GM06990 (cell line): ENCODE results near the gene HCN1.
"Not testable (repeated sequence)": the region's sequence is repeated elsewhere in the genome, so short reads cannot be mapped to it uniquely, and the experiment has no call there.

Source experiments
- DNase-seq: peaks from one replicate; pipeline ENCODE4 v3.0.0-alpha.2; 2011; ENCODE audit not compliant: insufficient read length; ENCODE audit errors: extremely low read depth
- H3K27me3 ChIP-seq: replicated peaks from 2 replicates; pipeline ENCODE4 v1.6.0; 2011; ENCODE audit warnings: low read length; ENCODE audit not compliant: control insufficient read depth, insufficient read depth
- H3K36me3 ChIP-seq: 2 replicates; pipeline ENCODE4 v1.5.1; 2011; ENCODE audit warnings: low read length; ENCODE audit not compliant: control insufficient read depth, insufficient read depth
- H3K4me3 ChIP-seq: replicated peaks from 2 replicates; pipeline ENCODE4 v1.5.1; 2011; ENCODE audit warnings: low read depth, mild to moderate bottlenecking, control low read depth, low read length
- TF ChIP-seq, protein P1 (sequence below): IDR thresholded peaks from 2 replicates; pipeline ENCODE4 v1.5.1; 2011; ENCODE audit warnings: low read length, control low read depth, mild to moderate bottlenecking, inconsistent platforms; ENCODE audit not compliant: insufficient read depth, poor library complexity, severe bottlenecking

The HCN1 gene

DNA sequence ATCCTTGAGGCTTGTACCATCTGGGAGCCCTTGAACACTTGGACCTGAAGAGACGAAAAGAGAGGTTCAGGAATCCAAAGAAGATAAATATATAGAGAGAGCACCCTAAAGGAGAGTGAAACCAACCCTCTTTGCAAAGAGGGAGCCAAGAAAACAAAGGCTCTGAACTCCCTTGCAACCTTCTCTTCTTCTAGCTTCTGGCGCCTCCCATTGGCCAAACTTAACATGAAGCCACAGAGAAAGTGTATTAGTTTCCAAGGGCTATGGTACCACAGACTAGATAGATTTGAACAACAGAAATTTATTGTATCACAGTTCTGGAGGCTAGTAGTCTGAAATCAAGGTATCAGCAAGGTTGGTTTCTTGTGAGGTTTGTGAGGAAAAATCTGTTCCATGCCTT is 175.1 kb downstream of the HCN1 start:
- no peaks in the 10 kb centered on the region for H3K36me3 ChIP-seq
- H3K4me3 ChIP-seq: no peak overlapping the region
- no peak for DNase-seq
- TF ChIP-seq, protein P1, sequence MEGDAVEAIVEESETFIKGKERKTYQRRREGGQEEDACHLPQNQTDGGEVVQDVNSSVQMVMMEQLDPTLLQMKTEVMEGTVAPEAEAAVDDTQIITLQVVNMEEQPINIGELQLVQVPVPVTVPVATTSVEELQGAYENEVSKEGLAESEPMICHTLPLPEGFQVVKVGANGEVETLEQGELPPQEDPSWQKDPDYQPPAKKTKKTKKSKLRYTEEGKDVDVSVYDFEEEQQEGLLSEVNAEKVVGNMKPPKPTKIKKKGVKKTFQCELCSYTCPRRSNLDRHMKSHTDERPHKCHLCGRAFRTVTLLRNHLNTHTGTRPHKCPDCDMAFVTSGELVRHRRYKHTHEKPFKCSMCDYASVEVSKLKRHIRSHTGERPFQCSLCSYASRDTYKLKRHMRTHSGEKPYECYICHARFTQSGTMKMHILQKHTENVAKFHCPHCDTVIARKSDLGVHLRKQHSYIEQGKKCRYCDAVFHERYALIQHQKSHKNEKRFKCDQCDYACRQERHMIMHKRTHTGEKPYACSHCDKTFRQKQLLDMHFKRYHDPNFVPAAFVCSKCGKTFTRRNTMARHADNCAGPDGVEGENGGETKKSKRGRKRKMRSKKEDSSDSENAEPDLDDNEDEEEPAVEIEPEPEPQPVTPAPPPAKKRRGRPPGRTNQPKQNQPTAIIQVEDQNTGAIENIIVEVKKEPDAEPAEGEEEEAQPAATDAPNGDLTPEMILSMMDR: no peak
- no peaks in the 10 kb centered on the region for H3K27me3 ChIP-seq

GRCh38 chr5:45512521-45512920 is 183.7 kb downstream of the HCN1 start:
- H3K36me3 ChIP-seq: no peaks in the 10 kb centered on the region
- DNase-seq: no peak
- no peak overlapping the region for H3K4me3 ChIP-seq
- no peaks in the 10 kb centered on the region for H3K27me3 ChIP-seq
- TF ChIP-seq, protein P1: no peak

- Histone ChIP-seq H3K36me3 (no peaks in the 10 kb centered on the region), H3K27me3 (no peaks in the 10 kb centered on the region), H3K4me3 (no peak overlapping the region)
- DNase-seq: no peak
- TF ChIP-seq, protein P1: no peak
Measured at GRCh38 chr5:45509371-45509770, 186.8 kb downstream of the HCN1 start.

DNA sequence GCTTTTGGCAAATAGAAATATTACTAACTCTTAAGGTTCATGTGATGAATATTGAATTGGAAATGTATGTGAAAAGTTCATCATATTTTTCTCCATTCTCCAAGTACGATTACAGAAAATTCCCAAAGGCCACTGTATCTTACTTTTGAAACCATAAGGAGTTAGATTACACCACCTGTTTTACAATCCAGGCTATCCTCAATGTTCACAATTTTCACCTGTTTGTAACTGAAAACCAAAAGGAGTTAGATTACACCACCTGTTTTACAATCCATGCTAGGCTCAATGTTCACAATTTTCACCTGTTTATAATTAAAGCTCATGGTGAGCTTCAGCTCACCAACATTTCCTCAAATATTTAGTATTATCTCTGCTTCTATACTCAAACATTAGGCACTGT is 188.0 kb downstream of the HCN1 start:
- Histone ChIP-seq H3K4me3 (no peak overlapping the region), H3K36me3 (no peaks in the 10 kb centered on the region), H3K27me3 (no peaks in the 10 kb centered on the region)
- TF ChIP-seq, protein P1: no peak
- no peak for DNase-seq

DNA sequence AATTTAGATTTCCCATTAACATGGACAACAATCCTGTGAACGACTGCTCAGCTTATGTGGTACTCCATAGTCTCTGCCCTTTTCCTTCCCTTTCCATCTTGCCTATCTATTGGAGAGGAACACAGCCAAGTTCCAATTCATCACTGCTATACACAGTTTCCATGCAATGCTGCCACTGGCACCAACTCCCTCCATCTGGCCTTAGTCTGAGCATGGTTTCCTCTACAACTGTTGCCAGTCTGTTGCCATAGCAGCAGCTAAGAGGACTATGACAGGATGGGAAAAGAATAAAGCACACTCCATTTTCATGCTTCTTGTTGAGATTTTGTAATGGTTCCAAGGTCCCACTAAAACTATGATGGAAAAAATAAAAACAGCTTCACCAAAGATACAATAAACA is 189.0 kb downstream of the HCN1 start:
- TF ChIP-seq, protein P1: no peak
- Histone ChIP-seq H3K4me3 (no peak overlapping the region), H3K36me3 (no peaks in the 10 kb centered on the region), H3K27me3 (no peaks in the 10 kb centered on the region)
- no peak for DNase-seq

- DNase-seq, H3K36me3 ChIP-seq, H3K4me3 ChIP-seq, H3K27me3 ChIP-seq: not testable (repeated sequence)
Measured at GRCh38 chr5:45499006-45499405, 197.2 kb downstream of the HCN1 start.

GRCh38 chr5:45491368-45491767 is 204.8 kb downstream of the HCN1 start:
- DNase-seq: no peak
- no peaks in the 10 kb centered on the region for H3K27me3 ChIP-seq
- H3K36me3 ChIP-seq: no peaks in the 10 kb centered on the region
- TF ChIP-seq, protein P1: no peak
- no peak overlapping the region for H3K4me3 ChIP-seq
